Measurements from ENCODE around the gene CHMP4B.

The CHMP4B gene

DNA sequence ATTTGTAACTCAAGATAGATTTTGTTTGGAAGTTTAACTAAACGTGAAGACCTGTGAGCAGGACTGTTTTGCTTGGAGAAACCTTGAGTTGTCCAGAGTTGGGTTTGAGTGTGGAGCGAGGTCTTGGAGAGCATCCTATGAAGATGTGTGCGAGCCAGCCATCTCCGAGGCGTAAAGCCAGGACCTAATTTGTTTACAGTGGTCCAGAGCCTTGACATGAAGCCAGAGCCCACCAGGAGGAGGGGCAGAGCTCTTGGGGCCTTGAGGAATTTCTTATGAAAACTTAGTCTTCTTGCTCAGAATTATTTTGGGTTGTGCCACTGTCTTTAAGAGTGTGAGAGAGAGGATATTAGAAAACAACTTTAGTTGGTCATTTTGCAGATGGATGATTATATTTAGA lies 6.3 kb downstream of the CHMP4B start:
- FAIRE-seq (no peak), DNase-seq (ENCODE audit: insufficient read length, low spot score) (no peak)

DNA sequence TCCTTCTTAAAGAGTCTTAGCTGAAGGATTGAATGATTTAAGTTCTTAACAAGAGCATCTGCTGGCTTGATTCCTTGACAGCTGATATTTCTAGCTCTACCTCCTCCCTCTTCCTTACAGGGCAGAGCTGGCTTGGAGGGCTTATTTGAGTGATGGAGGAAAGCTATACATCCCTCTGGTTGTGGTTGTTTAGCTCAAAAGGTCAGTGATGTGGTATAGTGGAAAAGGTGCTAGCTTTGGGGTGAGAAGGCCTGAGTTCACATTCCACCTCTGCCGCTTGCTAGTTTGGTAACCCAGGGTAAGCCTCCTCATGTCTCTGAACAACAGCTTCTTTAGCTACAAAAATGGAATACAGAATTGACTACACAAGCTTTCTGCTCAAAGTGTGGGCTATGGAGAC lies 8.3 kb downstream of the CHMP4B start:
- DNase-seq (ENCODE audit: insufficient read length, low spot score), result no peak
- FAIRE-seq, result no peak

DNA sequence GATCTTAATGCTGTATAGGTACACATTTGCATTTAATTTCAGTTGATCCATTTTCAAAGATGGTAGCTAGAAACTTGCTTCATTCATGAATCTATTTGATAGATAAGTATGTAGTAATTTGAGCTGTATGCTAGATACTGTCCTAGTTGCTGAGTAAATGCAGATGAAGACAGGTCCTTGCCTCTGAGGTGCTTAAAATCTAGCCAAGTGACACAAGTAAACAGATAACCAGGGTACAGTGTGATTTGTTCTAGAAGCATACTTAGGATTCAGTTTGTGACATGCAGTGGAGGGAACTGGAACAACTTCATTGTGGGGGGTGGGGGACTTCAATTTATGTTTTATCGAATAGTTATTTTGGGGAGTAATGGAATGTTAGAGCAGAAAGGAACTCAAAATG lies 9.2 kb downstream of the CHMP4B start:
- DNase-seq (ENCODE audit: insufficient read length, low spot score), result no peak
- no peak for FAIRE-seq

DNA sequence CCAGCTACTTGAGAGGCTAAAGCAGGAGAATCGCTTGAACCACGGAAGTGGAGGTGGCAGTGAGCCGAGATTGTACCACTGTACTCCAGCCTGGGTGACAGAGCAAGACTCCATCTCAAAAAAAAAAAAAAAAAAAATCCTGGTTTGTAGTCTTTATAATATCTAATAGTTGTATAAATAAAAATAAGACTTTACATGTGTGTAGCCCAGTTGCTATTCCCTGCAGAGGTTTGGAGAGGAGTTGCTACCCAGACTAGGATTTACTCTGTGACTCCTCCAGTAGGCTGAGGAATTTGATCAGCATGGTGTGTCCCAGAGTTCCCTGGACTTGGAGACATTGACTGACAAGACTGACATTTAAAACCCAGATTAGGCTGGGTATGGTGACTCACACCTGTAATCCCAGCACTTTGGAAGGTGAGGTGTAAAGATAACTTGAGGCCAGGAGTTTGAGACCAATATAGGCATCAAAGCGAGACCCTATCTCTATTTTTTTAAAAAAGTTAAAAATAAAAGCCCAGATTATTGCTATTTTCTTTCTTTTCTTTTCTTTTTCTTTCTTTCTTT lies 10.2 kb downstream of the CHMP4B start:
- FAIRE-seq (no peak), DNase-seq (ENCODE audit: insufficient read length, low spot score) (no peak)

DNA sequence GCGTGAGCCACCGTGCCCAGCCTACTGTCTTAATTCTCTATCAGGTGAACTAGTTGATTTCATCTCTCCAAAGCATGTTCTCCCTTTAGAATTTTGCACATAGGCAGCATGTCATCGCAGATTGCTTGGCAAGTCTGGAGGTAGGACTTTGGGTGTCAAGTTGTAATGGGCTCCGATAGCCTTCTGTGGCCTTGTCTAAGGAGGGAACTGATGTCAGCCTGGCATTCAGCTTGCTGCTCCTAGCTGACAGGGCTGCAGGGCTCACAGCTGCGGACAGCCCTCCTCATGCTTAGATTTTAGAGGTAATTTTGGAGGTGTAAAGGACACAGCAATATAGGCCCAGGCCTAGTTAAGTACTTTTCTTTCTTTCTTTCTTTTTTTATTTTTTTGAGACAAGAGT lies 11.3 kb downstream of the CHMP4B start:
- no peak for FAIRE-seq
- no peak for DNase-seq (ENCODE audit: insufficient read length, low spot score)

DNA sequence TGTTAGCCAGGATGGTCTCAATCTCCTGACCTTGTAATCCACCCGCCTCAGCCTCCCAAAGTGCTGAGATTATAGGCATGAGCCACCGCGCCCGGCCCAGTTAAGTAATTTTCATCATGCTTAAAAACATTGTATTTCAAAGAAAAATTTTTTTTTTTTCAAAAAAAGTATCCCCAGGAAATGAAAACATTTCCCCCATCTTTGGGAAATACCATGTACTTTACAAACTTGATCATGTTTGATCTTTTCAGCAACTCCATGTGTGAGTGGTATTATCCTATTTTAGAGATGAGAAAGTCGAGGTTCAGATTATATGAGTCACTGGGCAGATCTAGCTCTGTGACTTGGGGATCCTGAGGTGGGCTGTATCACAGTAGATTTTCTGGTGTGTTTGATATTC lies 11.8 kb downstream of the CHMP4B start:
- FAIRE-seq (no peak), DNase-seq (ENCODE audit: insufficient read length, low spot score) (no peak)

DNA sequence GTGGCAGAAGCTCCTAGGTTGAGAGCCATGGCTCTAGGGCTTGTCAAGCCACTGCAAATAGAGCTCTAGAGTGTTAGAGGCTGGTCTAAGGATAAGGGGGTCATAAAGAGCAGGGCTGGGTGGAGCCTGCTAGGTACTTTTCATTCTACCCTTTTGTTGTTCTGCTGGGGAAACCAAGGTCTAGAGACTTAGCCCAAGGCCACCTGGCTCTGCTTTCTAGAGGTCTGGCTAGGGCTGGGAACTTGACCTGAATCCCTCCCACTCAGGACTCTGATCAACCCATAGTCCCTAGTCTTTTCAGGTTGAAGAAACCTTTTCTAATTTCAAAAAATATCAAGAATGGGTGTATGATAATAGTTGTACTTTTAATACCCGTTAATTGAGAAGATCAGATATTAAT lies 13.7 kb downstream of the CHMP4B start:
- FAIRE-seq (no peak), DNase-seq (ENCODE audit: insufficient read length, low spot score) (no peak)

DNA sequence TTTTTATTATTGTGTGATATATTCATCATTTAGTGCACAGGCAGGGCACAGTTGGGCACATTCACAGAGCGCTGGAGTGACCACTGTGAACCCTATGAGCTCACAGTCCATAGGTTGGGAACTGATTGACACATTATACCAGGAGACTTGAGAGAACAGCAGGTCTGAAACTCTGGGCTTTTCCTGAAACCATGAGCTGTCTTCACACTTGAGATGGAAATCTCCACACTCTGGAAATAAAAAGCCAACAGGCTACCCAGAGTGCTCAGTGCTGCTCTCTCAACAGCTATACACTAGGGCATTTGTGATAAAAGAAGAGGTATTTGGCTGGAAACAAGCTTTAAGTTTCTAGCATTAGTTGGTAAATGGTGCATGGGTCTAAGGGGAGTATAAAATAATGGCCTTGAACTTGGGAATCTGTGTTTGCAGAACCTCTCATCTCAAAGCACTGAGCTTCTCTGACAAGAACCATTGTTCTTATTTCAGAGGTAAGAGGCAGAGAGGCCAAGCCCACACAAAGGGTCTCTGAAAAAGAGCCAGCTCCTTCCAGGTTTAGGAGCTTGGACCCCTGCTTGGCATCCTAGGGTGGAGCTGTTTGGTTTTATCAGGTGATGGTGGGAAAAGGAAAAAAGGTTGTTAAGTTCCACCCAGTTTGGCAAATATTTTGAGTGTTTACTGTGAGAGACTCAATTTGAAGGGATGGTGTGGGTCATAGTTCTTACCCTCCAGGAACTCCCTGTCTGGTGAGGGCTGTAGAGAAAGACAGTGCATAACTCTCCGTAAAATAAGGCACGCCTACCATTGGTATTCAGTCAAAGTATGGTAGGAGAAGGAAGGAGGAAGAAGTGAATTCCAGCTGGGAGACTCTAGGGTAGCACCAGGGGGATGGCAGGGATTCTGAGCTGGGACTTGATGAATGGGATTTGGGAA lies 14.5 kb downstream of the CHMP4B start:
- no peak for DNase-seq (ENCODE audit: insufficient read length, low spot score)
- no peak for FAIRE-seq

DNA sequence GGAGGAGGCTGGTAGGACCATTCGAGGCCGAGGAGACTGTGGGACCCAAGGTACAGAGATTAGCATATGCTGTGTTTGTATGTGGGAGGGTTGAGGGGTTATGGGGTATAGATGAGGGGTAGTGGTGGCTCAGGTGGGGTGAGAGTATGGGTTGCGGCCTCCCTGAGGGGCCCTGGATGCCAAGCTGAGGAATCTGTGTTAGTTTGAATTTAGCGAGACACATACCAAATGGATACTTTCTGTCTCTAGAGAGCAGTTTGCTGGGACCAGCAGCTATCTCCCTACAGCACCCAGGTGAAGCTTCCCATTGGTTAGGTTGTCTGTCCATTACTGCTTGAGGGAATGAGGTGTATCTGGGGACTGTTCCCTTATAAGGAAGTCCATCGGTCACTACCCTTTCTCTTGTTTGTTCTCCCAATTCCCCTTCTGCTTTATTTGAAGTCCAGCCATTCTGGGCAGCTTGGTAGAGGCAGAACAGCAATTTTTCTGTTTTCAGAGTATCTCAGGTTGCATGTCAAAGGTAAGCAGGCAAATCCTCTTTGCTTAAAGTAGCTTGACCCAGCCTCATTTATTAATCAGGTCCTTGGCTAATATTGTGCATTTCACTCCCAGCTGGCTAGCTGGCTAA lies 15.2 kb downstream of the CHMP4B start:
- FAIRE-seq, result no peak

DNA sequence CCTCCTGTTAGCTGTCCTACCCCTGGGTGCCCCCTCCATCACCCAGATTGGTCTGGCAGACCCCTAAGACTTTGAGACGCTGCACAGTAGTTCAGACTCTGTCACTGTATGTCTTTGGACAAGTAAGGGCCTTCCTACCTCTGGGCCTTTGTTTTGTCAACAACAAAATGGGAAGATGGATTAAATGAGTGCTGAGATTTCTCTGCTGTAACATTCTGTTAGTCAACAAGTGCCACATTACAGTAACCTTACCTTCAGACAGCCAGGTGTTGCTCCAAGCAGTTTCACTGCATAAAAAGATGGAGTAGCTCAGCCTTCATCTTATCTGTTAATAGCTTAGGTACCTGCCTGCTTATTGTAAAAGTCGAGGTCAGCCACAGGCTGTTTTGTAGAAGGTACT lies 16.0 kb downstream of the CHMP4B start:
- FAIRE-seq (no peak), DNase-seq (ENCODE audit: insufficient read length, low spot score) (no peak)

More for the DNA sequence above, 15.2 kb downstream of the CHMP4B start:
- DNase-seq (ENCODE audit: insufficient read length, low spot score), result no peak

DNA sequence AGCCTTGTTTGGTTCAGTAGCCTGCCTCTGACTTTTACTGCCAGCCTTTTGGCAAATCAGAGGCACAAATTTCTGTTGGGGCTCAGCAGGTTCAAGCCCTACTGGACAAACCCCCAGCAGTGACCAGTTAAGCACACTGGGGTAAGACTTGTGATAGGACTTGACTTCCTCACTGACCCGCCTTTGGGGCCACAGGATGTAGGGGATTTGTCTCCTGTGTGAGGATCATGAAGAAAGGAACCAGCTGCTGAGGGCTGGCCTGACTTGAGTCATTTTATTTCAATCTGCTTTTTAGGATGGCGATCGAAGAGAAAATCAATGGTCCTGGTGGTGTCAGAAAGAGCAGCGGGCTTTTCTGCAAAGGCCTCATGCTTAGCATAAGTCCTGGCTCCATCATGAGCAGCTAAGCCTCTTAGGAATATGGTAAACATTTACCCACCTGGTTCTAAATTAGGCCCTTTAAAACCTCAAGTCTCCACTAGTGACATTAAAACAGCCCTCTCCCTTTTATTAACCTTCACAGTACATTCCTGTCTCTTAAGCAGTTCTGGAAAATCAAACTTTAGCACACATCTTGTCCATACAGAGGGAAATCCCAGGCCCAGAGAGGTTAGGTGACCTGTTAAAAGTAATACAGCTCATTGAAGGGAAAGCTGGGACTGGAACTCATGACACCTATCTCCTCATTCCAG lies 16.6 kb downstream of the CHMP4B start:
- FAIRE-seq, result no peak
- DNase-seq (ENCODE audit: insufficient read length, low spot score), result no peak

DNA sequence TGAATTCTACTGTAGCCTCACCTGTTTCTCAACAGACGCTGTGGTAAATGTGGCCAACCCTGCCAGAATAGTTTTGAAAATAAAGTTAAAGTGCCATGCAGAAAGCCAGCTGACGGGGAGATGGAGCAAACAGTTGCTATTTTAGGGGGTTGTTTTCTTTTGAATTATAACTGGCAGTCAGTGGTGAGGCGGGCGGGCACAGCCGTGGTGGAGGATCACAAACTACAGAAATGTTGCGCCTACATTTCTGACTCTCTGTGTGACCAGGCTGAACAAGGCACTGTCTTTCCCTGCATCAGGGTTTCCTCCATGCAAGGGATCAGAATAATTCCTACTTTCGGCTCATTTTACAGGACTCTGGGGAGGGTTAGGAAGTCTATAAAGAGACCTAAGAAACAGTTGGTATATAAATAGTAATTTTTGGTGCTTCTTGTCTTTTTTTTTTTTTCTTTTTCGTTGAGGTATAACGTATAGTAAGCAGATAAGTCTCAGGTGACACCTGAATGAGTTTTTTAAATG lies 17.2 kb downstream of the CHMP4B start:
- FAIRE-seq (no peak), DNase-seq (ENCODE audit: insufficient read length, low spot score) (no peak)

DNA sequence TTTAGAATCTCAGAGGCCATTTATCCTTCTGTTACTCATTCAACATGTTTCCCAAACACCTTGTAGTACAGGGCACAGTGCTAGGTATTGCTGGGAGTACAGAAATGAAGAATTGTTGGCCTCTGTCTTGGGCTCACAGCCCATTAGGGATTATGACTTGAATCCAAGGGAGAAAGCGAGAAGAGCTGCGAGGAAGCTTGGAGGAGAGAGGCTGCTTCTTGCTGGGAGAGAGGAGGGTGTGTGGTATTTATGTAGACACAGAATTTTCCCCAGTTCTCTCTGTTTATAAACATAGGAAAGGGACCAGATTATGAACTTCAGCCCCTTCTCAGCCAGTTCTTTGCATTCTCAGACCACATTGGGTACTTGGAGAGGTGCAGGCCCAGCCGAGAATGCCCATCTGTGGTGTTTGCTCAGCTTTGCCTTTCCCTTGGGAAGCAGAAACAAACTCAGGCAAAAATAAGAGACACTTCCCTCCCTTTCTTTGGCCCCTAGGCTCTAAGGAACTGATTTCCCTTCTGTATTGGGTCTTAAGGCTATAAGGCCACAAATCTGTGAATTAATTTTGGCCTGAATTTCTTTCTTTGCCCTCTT lies 17.9 kb downstream of the CHMP4B start:
- DNase-seq (ENCODE audit: insufficient read length, low spot score) (no peak), FAIRE-seq (no peak)

DNA sequence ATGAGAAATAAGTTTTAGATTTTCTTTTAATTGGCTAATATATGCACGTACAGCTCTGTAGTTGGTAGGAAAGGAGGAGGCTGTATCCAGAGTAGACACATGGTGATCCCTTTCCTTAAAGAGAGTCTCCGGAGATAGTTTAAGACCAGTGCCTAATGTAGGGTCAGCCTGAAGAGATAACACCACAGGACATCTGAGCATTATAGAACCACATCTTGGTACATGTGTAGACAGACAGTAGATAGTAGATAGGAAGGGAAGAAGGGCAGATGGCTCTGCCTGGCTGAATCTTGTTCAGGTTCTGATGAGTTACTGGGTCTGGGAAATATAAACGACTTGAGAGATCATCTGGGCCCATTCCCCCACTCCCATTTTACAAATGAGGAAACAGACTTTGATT lies 18.5 kb downstream of the CHMP4B start:
- no peak for FAIRE-seq
- no peak for DNase-seq (ENCODE audit: insufficient read length, low spot score)

DNA sequence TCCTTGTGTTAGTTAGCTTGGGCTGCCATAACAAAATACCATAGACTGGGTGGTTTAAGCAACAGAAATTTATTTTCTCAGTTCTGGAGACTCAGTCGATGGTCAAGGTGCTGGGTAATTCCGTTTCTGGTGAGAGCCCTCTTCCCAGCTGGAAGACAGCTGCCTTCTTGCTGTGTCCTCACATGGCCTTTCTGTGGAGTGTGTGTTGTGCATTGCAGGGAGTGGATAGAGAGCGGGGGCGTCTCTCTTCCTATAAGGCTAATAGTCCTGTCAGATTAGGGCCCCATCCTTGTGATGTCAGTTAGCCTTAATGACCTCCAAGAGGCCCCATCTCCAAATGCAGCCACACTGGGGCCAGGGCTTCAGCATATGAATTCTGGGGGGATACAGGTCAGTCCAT lies 19.2 kb downstream of the CHMP4B start:
- FAIRE-seq (no peak), DNase-seq (ENCODE audit: insufficient read length, low spot score) (no peak)

DNA sequence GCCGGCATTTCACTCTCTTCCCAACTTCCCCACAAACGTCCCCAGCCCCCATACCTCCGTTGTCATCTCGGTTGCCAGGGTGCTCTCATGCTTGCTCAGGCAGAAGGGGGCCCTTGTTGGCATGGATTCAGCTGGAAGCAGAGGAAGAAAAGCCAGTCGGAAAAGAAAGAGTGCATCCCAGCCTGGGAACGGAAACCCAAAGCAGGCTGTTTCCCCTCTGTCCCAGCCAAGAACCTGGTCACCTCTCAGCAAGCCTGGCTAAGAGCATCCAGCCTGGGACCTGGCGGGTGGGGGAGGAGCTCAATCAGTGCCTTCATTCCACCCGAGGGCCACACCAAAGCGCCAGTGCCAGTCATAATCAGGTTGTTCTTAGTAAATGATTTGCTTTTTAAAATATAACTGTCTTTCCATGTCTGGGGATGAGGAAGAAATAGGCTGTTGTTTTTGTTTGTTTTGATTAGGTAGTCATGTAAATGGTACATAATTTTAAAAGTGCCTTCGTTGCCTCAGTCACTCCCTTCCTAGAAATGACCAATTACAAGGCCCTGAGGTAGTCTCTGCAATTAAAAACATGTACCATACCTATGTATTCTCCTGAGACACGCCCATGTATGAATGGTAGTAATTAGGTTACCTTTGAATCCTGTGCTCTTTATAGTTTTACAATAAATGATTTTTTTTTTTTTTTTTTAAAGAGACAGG lies 21.1 kb downstream of the CHMP4B start:
- no peak for FAIRE-seq
- no peak for DNase-seq (ENCODE audit: insufficient read length, low spot score)

DNA sequence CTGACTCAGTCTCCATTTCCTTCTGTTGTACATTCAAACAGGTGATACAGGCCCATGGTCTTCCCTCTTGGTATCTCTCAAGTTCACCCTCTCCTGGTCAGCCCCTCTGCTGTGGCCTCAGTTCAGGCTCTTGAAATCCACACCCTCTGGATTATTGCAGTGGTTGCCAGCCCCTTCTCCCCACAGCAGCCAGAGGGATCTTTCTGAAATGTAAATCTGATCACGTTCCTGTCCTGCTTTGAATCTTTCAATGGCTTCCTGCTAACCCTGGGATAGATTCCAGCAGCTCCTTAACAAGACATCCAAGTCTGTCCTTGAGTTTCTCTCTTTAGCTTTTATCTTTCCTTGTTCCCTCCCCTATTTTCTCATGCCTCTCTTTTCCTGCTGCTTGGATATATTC lies 22.2 kb downstream of the CHMP4B start:
- FAIRE-seq (no peak), DNase-seq (ENCODE audit: insufficient read length, low spot score) (no peak)

DNA sequence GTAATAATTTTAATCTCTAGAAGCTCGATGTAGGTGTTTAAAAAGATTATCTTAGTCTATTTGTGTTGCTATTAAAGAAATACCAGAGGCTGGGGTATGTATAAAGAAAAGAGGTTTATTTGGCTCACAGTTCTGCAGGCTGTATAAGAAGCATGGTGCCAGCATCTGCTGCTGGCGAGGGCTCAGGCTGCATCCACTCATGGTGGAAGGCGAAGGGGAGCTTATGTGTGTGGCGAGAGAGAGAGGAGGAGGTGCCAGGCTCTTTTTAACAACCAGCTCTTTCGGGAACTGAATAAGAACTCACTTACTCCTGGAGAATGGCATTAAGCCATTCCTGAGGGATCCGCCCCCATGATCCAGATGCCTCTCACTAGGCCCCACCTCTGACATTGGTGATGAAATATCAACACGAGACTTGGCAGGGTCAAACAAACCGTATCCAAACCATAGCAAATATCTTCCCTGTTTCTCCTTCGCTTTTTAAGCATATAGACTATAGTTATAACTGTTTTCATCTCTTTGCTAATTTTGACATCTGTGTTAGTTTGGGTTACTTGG lies 24.5 kb downstream of the CHMP4B start:
- no peak for FAIRE-seq

DNA sequence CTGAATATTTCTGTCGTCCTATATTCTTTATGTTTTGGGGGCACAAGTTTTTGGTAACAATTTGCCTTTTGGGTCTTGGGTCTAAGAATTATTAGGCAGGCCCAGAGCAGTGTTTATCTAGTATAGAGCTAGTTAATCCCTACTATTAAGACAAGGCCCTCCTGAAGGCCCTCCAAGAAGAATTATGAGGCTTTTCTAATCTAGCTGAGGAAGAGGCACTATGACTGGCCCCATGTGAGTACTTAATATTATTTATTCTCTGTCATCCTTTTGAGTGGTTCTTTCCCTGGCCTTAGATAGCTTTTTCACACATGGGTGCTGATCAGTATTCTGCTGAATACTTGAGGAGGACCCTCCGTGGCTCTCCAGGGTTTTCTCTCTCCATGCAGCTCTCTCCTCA lies 25.1 kb downstream of the CHMP4B start:
- FAIRE-seq (no peak), DNase-seq (ENCODE audit: insufficient read length, low spot score) (no peak)

More for the DNA sequence above, 24.5 kb downstream of the CHMP4B start:
- DNase-seq (ENCODE audit: insufficient read length, low spot score), result no peak
